HepG2 (cell line): ENCODE data around the gene RABGAP1L. TPM values are rescaled to one million over a fixed set of nuclear protein-coding genes. Genes with fewer than 3 reads are reported as not detected.
"Not testable (repeated sequence)": the region's sequence is repeated elsewhere in the genome, so short reads cannot be mapped to it uniquely, and the experiment has no call there.

Experiments
- ATAC-seq: fragments of 200-7000 bp; cut with Tn5 transposase; 3 replicates; pipeline ENCODE4 v1.9.1; 2020; ENCODE audit warnings: mild to moderate bottlenecking, moderate library complexity
- BruUV-seq: library from RNA; stranded (reverse); fragments of 400-500 nt; replicated peaks from 2 replicates; lab custom pipeline; 2021; lab: Mats Ljungman, UMichigan
- CTCF ChIA-PET: fragments of 300-600 bp; formaldehyde crosslinking; extraction: SDS; loops from one replicate; lab custom pipeline; 2021; ENCODE audit warnings: low total read pairs, inconsistent platforms, low intra/inter-chr PET ratio; lab: Yijun Ruan, JAX
- POLR2A ChIA-PET: fragments of 350-600 bp; sonication (Branson Sonifier 250); formaldehyde crosslinking; loops from one replicate; lab custom pipeline; 2020; ENCODE audit warnings: antibody characterized with exemption, inconsistent platforms; lab: Yijun Ruan, JAX
- DNase-seq: peaks from one replicate; pipeline ENCODE4 v3.0.0-alpha.2; 2015; ENCODE audit warnings: low spot score
- FAIRE-seq: peaks from 3 replicates; lab custom pipeline; 2011; peaks lifted over from hg19 to GRCh38; lab: Jason Lieb, UNC
- H2AFZ ChIP-seq: one replicate; pipeline ENCODE4 v1.6.1; 2011; ENCODE audit warnings: low read length, inconsistent platforms
- H3K27ac ChIP-seq: fragments of 300-600 bp; 3 replicates; pipeline ENCODE4 v1.8.0; 2011; ENCODE audit warnings: mixed run types, mild to moderate bottlenecking, mixed read lengths, low read length, inconsistent platforms; ENCODE audit not compliant: insufficient read depth; ENCODE audit errors: extremely low read length
- H3K27me3 ChIP-seq, 2 experiments: fragments of 200-600 bp in 1 of 2; 2 replicates in 1 of 2; 3 replicates in 1 of 2; pipeline versions ENCODE4 v1.6.0 to v1.8.0; 2011; ENCODE audit warnings: low read length in 2 of 2, mild to moderate bottlenecking in 2 of 2, moderate library complexity in 2 of 2, inconsistent platforms in 1 of 2; ENCODE audit not compliant: insufficient read depth in 2 of 2, control insufficient read depth in 1 of 2
- H3K36me3 ChIP-seq, 2 experiments: fragments of 200-600 bp in 1 of 2; replicated peaks in 1 of 2; 2 replicates in 1 of 2; 3 replicates in 1 of 2; pipeline versions ENCODE4 v1.5.1 to v1.8.0; 2011; ENCODE audit warnings: low read length in 2 of 2, inconsistent platforms in 1 of 2; ENCODE audit not compliant: insufficient read depth in 2 of 2, control insufficient read depth in 1 of 2
- H3K4me1 ChIP-seq: 2 replicates; pipeline ENCODE4 v1.5.1; 2012; ENCODE audit warnings: low read length, inconsistent platforms; ENCODE audit not compliant: insufficient read depth
- H3K4me2 ChIP-seq: 2 replicates; pipeline ENCODE4 v1.6.0; 2011; ENCODE audit warnings: low read depth, low read length, inconsistent platforms
- H3K4me3 ChIP-seq, 3 experiments: fragments of 200-600 bp in 1 of 3; sonication (generic), shearing (Covaris generic) in 1 of 3; replicated peaks in 1 of 3; 2 replicates each; pipeline ENCODE4 v1.5.1; 2011 to 2016; ENCODE audit warnings: low read length in 3 of 3, inconsistent platforms in 2 of 3, low read depth in 2 of 3, mild to moderate bottlenecking in 2 of 3, control low read depth in 1 of 3, mixed read lengths in 1 of 3; ENCODE audit not compliant: insufficient read depth in 1 of 3
- H3K79me2 ChIP-seq: one replicate; pipeline ENCODE4 v1.6.1; 2011; ENCODE audit warnings: low read length, inconsistent platforms; ENCODE audit not compliant: insufficient read depth
- H3K9ac ChIP-seq: 2 replicates; pipeline ENCODE4 v1.6.0; 2011; ENCODE audit warnings: mild to moderate bottlenecking, low read depth, low read length, inconsistent platforms; ENCODE audit not compliant: insufficient read depth
- H3K9me3 ChIP-seq: 2 replicates; pipeline ENCODE4 v1.5.1; 2012; ENCODE audit warnings: mild to moderate bottlenecking, low read length
- H4K20me1 ChIP-seq: 2 replicates; pipeline ENCODE4 v1.6.0; 2011; ENCODE audit warnings: inconsistent platforms, mild to moderate bottlenecking, low read length, moderate library complexity; ENCODE audit not compliant: insufficient read depth
- HNRNPL ChIP-seq: fragments of 200-400 bp; formaldehyde crosslinking; IDR thresholded peaks from 2 replicates; pipeline ENCODE4 v1.6.1; 2017; ENCODE audit warnings: mild to moderate bottlenecking, low read depth, low read length
- JUNB ChIP-seq: sonication (generic); formaldehyde crosslinking; IDR thresholded peaks from 2 replicates; pipeline ENCODE4 v1.8.0; 2022; ENCODE audit warnings: missing genetic modification reagents, mild to moderate bottlenecking, borderline replicate concordance
- MAFF ChIP-seq: IDR thresholded peaks from 2 replicates; pipeline ENCODE4 v1.6.1; 2011; ENCODE audit warnings: low read depth, low read length, improper control_type of control experiment
- MAFK ChIP-seq, 2 experiments: IDR thresholded peaks in 1 of 2; conservative IDR thresholded peaks in 1 of 2; 2 replicates each; pipeline ENCODE4 v1.6.1; 2011; ENCODE audit warnings: improper control_type of control experiment in 2 of 2, low read length in 2 of 2
- NFYB ChIP-seq: sonication (generic); formaldehyde crosslinking; IDR thresholded peaks from 2 replicates; pipeline ENCODE4 v1.4.0; 2020; ENCODE audit warnings: missing genetic modification reagents
- NFYC ChIP-seq: IDR thresholded peaks from 2 replicates; pipeline ENCODE4 v1.6.1; 2016; ENCODE audit warnings: missing genetic modification reagents, missing compliant biosample characterization
- WGBS: methylation state at CpG from one replicate; pipeline ENCODE4 v1.1.6; 2017; ENCODE audit warnings: low lambda C conversion rate; 5-methylcytosine and 5-hydroxymethylcytosine counted together
- in situ Hi-C: cut with HindIII; loops from 2 replicates; pipeline ENCODE4 v1.10.0; 2017; ENCODE audit warnings: low pct_unique_long_range_greater_than_20kb; ENCODE audit not compliant: extremely low pct_ligation_motif_present
- intact Hi-C: fragments of 100-400 bp; cut with micrococcal nuclease; formaldehyde crosslinking; loops from one replicate; pipeline ENCODE4 v1.10.0; 2022; ENCODE audit not compliant: unreplicated experiment
- polyA plus RNA-seq, 8 experiments: library from polyadenylated mRNA; depleted of rRNA in 3 of 8; stranded (reverse) in 7 of 8; unstranded in 1 of 8; fragments of >200 nt; fragmentation: Illumina TruSeq in 4 of 8; extraction: Trizol in 4 of 8; gene quantifications; 2 replicates each; pipeline versions ENCODE4 v1.2.1 to v1.2.3, GENCODE V29; 2011 to 2016; ENCODE audit warnings: low read depth in 4 of 8, missing spikeins in 1 of 8, mixed read lengths in 1 of 8; ENCODE audit not compliant: insufficient read depth in 1 of 8
- total RNA-seq, 5 experiments: library from RNA; depleted of rRNA; stranded (reverse); fragments of >200 nt; fragmentation: Illumina TruSeq; extraction: Trizol; gene quantifications; 2 replicates each; pipeline ENCODE4 v1.2.3, GENCODE V29; 2016; ENCODE audit warnings: low read depth in 1 of 5

The RABGAP1L gene
- total and polyA plus RNA-seq, 2 of the 13 experiments (the other 11 are each of a cell fraction or from before 2014, with no cell fraction given): 7.9 to 22.6 TPM

DNA sequence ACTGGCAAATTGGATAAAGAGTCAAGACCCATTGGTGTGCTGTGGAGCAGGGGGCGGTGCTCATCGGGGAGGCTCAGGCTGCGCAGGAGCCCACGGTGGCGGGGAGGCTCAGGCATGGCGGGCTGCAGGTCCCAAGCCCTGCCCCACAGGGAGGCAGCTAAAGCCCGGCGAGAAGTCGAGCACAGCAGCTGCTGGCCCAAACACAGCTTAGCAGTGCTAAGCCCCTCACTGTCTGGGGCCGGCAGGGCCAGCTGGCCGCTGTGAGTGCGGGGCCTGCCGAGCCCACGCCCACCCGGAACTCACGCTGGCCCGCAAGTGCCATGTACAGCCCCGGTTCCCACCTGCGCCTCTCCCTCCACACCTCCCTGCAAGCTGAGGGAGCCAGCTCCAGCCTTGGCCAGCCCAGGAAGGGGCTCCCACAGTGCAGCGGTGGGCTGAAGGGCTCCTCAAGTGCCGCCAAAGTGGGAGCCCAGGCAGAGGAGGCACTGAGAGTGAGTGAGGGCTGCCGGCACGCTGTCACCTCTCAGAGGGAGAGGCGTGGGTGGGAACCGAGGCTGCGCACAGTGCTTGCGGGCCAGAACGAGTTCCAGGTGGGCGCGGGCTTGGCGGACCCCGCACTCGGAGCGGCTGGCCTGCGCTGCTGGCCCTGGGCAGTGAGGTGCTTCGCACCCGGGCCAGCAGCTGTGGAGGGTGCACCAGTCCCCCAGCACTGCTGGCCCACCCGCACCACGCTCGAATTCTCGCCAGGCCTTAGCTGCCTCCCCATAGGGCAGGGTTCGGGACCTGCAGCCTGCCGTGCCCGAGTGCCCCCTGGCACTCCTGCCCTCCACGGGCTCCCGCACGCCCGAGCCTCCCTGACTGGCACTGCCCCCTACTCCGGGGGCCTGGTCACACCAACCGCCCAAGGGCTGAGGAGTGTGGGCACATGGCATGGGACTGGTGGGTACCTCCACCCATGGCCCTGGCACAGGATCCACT, 551.8 kb downstream of the RABGAP1L start:
- Histone ChIP-seq H2AFZ (no peak overlapping the region), H3K4me3 (no peak overlapping the region), H3K9me3 (no peaks in the 10 kb centered on the region), H3K79me2 (no peaks in the 10 kb centered on the region), H3K27ac (no peak overlapping the region), H3K36me3 (no peaks in the 10 kb centered on the region), H3K27me3 (no peaks in the 10 kb centered on the region), H3K9ac (no peak overlapping the region), H3K4me1 (peaks cover 26% of the 10 kb centered on the region), H4K20me1 (no peaks in the 10 kb centered on the region)
- WGBS: 98% methylated on average over 20 of the region's 50 CpGs
- FAIRE-seq (no peak), DNase-seq (no peak), ATAC-seq (no peak)
- BruUV-seq: no TSS peak
- in situ Hi-C loops: no loop called here
- CTCF ChIA-PET: no interaction called here
- TF ChIP-seq HNRNPL (0 out of 2 replicates have a peak, but pooled peaks have one; percentile 56), JUNB (CRISPR knock-in tag) (no peak)
- TF ChIP-seq, all 625 proteins: peak for 1
- no peak overlapping the region for H3K4me2 ChIP-seq
- intact Hi-C loops: no loop called here
- POLR2A ChIA-PET: no interaction called here

GRCh38 chr1:174711848-174712247, 552.5 kb downstream of the RABGAP1L start:
- H3K27ac ChIP-seq, H3K36me3 ChIP-seq, H4K20me1 ChIP-seq, H3K27me3 ChIP-seq, H3K4me2 ChIP-seq, H3K4me3 ChIP-seq, intact Hi-C loops, H3K9ac ChIP-seq, H3K9me3 ChIP-seq, DNase-seq, ATAC-seq, POLR2A ChIA-PET, in situ Hi-C loops, CTCF ChIA-PET, BruUV-seq, H2AFZ ChIP-seq, H3K79me2 ChIP-seq, FAIRE-seq: not testable (repeated sequence)
- peaks cover 26% of the 10 kb centered on the region for H3K4me1 ChIP-seq
- TF ChIP-seq MAFF (peak; percentile 70), NFYC (CRISPR knock-in tag) (0 out of 2 replicates have a peak, but pooled peaks have one; percentile 17), NFYB (0 out of 2 replicates have a peak, but pooled peaks have one; percentile 16), MAFK (conservative IDR thresholded peaks at IDR 0.05 in 1 of 2, IDR thresholded peaks at IDR 0.05 in 1 of 2; ENCODE audit: low read length in 2 of 2) (peak; percentile 60 to 79; a peak in 3 of 4 replicates)
- WGBS: 100% methylated on average over 8 of the region's 8 CpGs
